Caco-2 (cell line): ENCODE measurements around the gene IGFLR1. TPM values are rescaled to one million over a fixed set of nuclear protein-coding genes. Genes with fewer than 3 reads are reported as not detected.

Source experiments
- BruUV-seq: library from RNA; stranded (reverse); fragments of 400-500 nt; replicated peaks from 2 replicates; lab custom pipeline; 2021; lab: Mats Ljungman, UMichigan
- CTCF ChIA-PET: fragments of 300-600 bp; sonication (Branson Sonifier 250); formaldehyde crosslinking; loops from one replicate; lab custom pipeline; 2022; ENCODE audit warnings: antibody characterized with exemption; lab: Charles Lee
- POLR2A ChIA-PET: fragments of 300-600 bp; sonication (Branson Sonifier 250); formaldehyde crosslinking; loops from one replicate; lab custom pipeline; 2022; ENCODE audit warnings: antibody characterized with exemption; lab: Charles Lee
- DNase-seq, 2 experiments: peaks; one replicate each; pipeline versions ENCODE4 v3.0.0 to v3.0.0-alpha.2; 2020 to 2022
- H3K27me3 ChIP-seq: replicated peaks from 2 replicates; pipeline ENCODE4 v1.6.0; 2011; ENCODE audit warnings: low read length; ENCODE audit not compliant: control insufficient read depth, insufficient read depth
- H3K36me3 ChIP-seq: 2 replicates; pipeline ENCODE4 v1.5.1; 2011; ENCODE audit warnings: low read length; ENCODE audit not compliant: control insufficient read depth, insufficient read depth
- H3K4me1 ChIP-seq: fragments of 250-450 bp; sonication (Bioruptor Pico); 2 replicates; pipeline ENCODE4 v1.5.1; 2020; ENCODE audit warnings: mild to moderate bottlenecking
- H3K4me3 ChIP-seq: 2 replicates; pipeline ENCODE4 v1.5.1; 2011; ENCODE audit warnings: low read depth, mild to moderate bottlenecking, control low read depth, low read length
- H3K9me3 ChIP-seq: fragments of 250-450 bp; sonication (Bioruptor Pico); 2 replicates; pipeline ENCODE4 v1.5.1; 2020; ENCODE audit warnings: mild to moderate bottlenecking, moderate library complexity
- H3K27ac Mint-ChIP-seq: one replicate; pipeline ENCODE4 v1.8.0; 2022; ENCODE audit warnings: mixed read lengths; ENCODE audit not compliant: unreplicated experiment
- H3K27me3 Mint-ChIP-seq: one replicate; pipeline ENCODE4 v1.8.0; 2022; ENCODE audit warnings: mixed read lengths; ENCODE audit not compliant: insufficient read depth, unreplicated experiment
- H3K36me3 Mint-ChIP-seq: one replicate; pipeline ENCODE4 v1.8.0; 2022; ENCODE audit warnings: mild to moderate bottlenecking, mixed read lengths; ENCODE audit not compliant: insufficient read depth, unreplicated experiment
- H3K4me1 Mint-ChIP-seq: one replicate; pipeline ENCODE4 v1.8.0; 2022; ENCODE audit warnings: low read depth, mixed read lengths; ENCODE audit not compliant: unreplicated experiment
- H3K4me3 Mint-ChIP-seq: one replicate; pipeline ENCODE4 v1.8.0; 2022; ENCODE audit warnings: mild to moderate bottlenecking, moderate library complexity, mixed read lengths; ENCODE audit not compliant: unreplicated experiment
- H3K9me3 Mint-ChIP-seq: one replicate; pipeline ENCODE4 v1.8.0; 2022; ENCODE audit warnings: mixed read lengths; ENCODE audit not compliant: unreplicated experiment
- CTCF ChIP-seq, 2 experiments: fragments of 200-600 bp in 1 of 2; IDR thresholded peaks; 1 replicate in 1 of 2; 2 replicates in 1 of 2; pipeline versions ENCODE4 v1.5.1 to v1.8.0; 2011 to 2022; ENCODE audit warnings: antibody characterized with exemption in 1 of 2, control low read depth in 1 of 2, inconsistent platforms in 1 of 2, low read depth in 1 of 2, low read length in 1 of 2, mild to moderate bottlenecking in 1 of 2, moderate library complexity in 1 of 2; ENCODE audit not compliant: insufficient read depth in 1 of 2, severe bottlenecking in 1 of 2, unreplicated experiment in 1 of 2
- intact Hi-C: fragments of 100-400 bp; cut with micrococcal nuclease; formaldehyde crosslinking; loops from one replicate; pipeline ENCODE4 v1.10.0; 2022; ENCODE audit not compliant: unreplicated experiment
- total RNA-seq: library from RNA; stranded (reverse); gene quantifications from 2 replicates; pipeline ENCODE4 v1.2.3, GENCODE V29; 2022

Gene IGFLR1
- total RNA-seq, 1 experiment from 2014 or later, result 11.3 TPM

DNA sequence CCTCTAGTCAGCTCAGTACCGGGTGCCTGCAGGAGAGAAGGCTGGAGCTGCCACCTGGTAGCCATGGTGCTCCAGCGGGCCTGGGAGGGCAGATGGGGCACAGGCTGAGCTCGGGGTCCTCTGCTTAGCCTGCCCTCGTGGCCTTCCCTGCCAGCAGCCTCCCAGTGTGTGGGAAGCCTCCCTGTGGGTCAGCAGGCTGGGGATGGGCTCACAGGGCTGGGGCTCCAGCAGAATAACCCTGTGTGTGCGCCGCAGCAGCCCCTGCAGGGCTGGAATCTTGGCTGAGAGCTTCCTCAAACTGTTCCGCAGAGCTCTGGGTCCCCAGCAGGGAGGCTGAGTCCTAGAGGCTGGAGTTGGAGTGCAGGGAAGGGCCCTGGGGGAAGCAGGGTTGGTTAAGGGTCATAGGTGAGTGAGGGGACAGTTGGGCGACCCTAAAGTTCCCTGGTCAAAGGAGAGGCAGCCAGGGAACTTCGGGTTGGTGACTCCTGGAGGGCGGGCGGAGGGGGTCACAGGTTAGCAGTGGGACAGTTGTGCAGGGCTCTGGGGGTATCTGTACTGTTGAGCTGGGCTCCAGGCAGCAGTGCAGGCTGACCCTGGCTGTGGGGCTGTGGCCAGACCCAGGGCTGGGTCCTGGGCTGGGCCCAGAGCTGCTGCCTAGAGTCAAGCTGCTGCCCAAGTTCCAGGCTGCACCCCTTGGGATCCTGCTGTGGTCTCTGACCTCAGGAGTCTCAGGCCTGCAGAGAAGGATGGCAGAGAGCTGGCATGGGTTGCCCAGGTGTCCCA is 47.1 kb upstream of the IGFLR1 start:
- intact Hi-C loops, result no loop called here
- no peak for DNase-seq
- POLR2A ChIA-PET, result interaction anchor here (0.6 kb wide), 1 partner anchor 1672 kb away, joined by 13 read pairs; no protein-coding TSS in a partner anchor
- CTCF ChIA-PET, result no interaction called here
- no peak overlapping the region for H3K4me3 ChIP-seq
- Mint-ChIP-seq H3K4me3 (no peak overlapping the region), H3K9me3 (no peaks in the 10 kb centered on the region), H3K4me1 (no peaks in the 10 kb centered on the region), H3K36me3 (peaks cover 5% of the 10 kb centered on the region), H3K27me3 (peaks cover 5% of the 10 kb centered on the region), H3K27ac (no peak overlapping the region)
- H3K9me3 ChIP-seq, result no peaks in the 10 kb centered on the region
- H3K4me1 ChIP-seq, result no peaks in the 10 kb centered on the region
- no peaks in the 10 kb centered on the region for H3K36me3 ChIP-seq
- no peak for TF ChIP-seq CTCF (IDR thresholded peaks at IDR 0.05; ENCODE audit: insufficient read depth in 1 of 2, low read depth in 1 of 2, low read length in 1 of 2, severe bottlenecking in 1 of 2, unreplicated experiment in 1 of 2)
- no TSS peak for BruUV-seq
- H3K27me3 ChIP-seq, result no peaks in the 10 kb centered on the region

DNA sequence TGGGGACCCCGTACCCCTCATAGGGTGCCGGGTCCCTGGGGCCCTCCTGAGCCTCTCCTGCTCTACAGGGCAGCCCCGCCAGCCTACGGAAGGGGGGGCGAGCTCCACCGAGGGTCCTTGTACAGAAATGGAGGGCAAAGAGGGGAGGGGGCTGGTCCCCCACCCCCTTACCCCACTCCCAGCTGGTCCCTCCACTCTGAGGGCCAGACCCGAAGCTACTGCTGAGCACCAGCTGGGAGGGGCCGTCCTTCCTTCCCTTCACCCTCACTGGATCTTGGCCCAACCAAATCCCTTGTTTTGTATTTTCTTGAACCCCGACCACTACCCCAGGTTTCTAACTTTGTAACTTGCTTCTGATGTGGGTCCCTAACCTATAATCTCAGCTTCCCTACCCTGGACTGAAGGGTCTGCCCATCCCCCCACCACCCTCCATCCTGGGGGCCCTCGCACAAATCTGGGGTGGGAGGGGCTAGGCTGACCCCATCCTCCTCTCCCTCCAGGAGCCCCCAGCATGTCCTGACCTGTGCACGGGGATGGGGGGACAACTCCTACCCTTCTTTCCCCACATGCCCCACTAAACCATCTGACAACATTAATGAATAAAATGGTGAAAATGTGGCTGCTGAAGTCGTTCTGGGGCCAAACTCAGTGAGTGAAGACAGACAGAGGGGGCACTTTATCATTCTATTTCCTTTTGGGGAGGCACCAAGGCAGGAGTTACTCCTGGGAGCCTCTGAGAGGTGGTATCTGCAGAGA is 46.1 kb upstream of the IGFLR1 start:
- BruUV-seq, result no TSS peak
- POLR2A ChIA-PET, result no interaction called here

More for the DNA sequence above, 46.1 kb upstream of the IGFLR1 start:
- Histone ChIP-seq H3K27me3 (no peaks in the 10 kb centered on the region), H3K4me3 (no peak overlapping the region), H3K36me3 (no peaks in the 10 kb centered on the region), H3K4me1 (no peaks in the 10 kb centered on the region), H3K9me3 (no peaks in the 10 kb centered on the region)
- CTCF ChIA-PET, result no interaction called here
- Mint-ChIP-seq H3K27me3 (peaks cover 3% of the 10 kb centered on the region), H3K27ac (no peak overlapping the region), H3K4me3 (no peak overlapping the region), H3K4me1 (peaks cover 2% of the 10 kb centered on the region), H3K9me3 (no peaks in the 10 kb centered on the region), H3K36me3 (no peaks in the 10 kb centered on the region)
- intact Hi-C loops, result no loop called here
- no peak for TF ChIP-seq CTCF (IDR thresholded peaks at IDR 0.05; ENCODE audit: insufficient read depth in 1 of 2, low read depth in 1 of 2, low read length in 1 of 2, severe bottlenecking in 1 of 2, unreplicated experiment in 1 of 2)
- no peak for DNase-seq
